Raji (cell line): ENCODE results near the gene TMEM35B.

Experiments
- POLR2A ChIP-seq: IDR thresholded peaks from 2 replicates; pipeline ENCODE4 v1.6.1; 2011; ENCODE audit warnings: low read depth, low read length, control low read depth; ENCODE audit not compliant: insufficient read depth

Gene TMEM35B

GRCh38 chr1:34978921-34979320 lies 6.2 kb downstream of the TMEM35B start:
- no peak for TF ChIP-seq POLR2A

- no peak for TF ChIP-seq POLR2A
These were observed 7.3 kb downstream of the TMEM35B start for GRCh38 chr1:34977858-34978257.

- TF ChIP-seq POLR2A: no peak
These were observed 8.0 kb downstream of the TMEM35B start for GRCh38 chr1:34977210-34977471.

GRCh38 chr1:34976384-34977209 lies 8.6 kb downstream of the TMEM35B start:
- no peak for TF ChIP-seq POLR2A

GRCh38 chr1:34975771-34976170 lies 9.4 kb downstream of the TMEM35B start:
- no peak for TF ChIP-seq POLR2A

GRCh38 chr1:34975338-34975737 lies 9.8 kb downstream of the TMEM35B start:
- no peak for TF ChIP-seq POLR2A

- TF ChIP-seq POLR2A: no peak
These were observed 10.5 kb downstream of the TMEM35B start for GRCh38 chr1:34974626-34975025.

- TF ChIP-seq POLR2A: no peak
These were observed 11.8 kb downstream of the TMEM35B start for GRCh38 chr1:34973326-34973725.

GRCh38 chr1:34970829-34971228 lies 14.3 kb downstream of the TMEM35B start:
- TF ChIP-seq POLR2A: no peak

GRCh38 chr1:34970220-34970735 lies 14.9 kb downstream of the TMEM35B start:
- TF ChIP-seq POLR2A: no peak

- TF ChIP-seq POLR2A: no peak
These were observed 19.6 kb downstream of the TMEM35B start for GRCh38 chr1:34965597-34965996.

- TF ChIP-seq POLR2A: no peak
These were observed 34.7 kb downstream of the TMEM35B start for GRCh38 chr1:34950428-34950827.

GRCh38 chr1:34946211-34946610 lies 38.9 kb downstream of the TMEM35B start:
- no peak for TF ChIP-seq POLR2A
